Esophagus squamous epithelium (tissue), 5 donors: ENCODE results near the gene C20orf173. TPM values are rescaled to one million over a fixed set of nuclear protein-coding genes. Genes with fewer than 3 reads are reported as not detected.

Source experiments
- DNase-seq: peaks from one replicate; lab custom pipeline; 2025; lab: John Stamatoyannopoulos, UW
- H3K27ac ChIP-seq, 4 donors: fragments of 200-600 bp; sonication (generic); one replicate each; pipeline ENCODE4 v1.5.1; 2016 to 2019; ENCODE audit warnings: mild to moderate bottlenecking in 1 of 4
- H3K27me3 ChIP-seq, 4 donors: fragments of 200-600 bp; sonication (generic); 1 replicate in 3 of 4; 2 replicates in 1 of 4; pipeline versions ENCODE4 v1.5.1 to v1.6.0; 2017 to 2021; ENCODE audit warnings: antibody characterized with exemption in 1 of 4
- H3K36me3 ChIP-seq, 3 donors: fragments of 200-600 bp; sonication (generic); one replicate each; pipeline ENCODE4 v1.5.1; 2016 to 2019
- H3K4me1 ChIP-seq, 3 donors: fragments of 200-600 bp; sonication (generic); one replicate each; pipeline ENCODE4 v1.5.1; 2017 to 2019
- H3K4me3 ChIP-seq, 4 donors: fragments of 200-600 bp; sonication (generic); 1 replicate in 3 of 4; 2 replicates in 1 of 4; pipeline ENCODE4 v1.5.1; 2016 to 2019; ENCODE audit warnings: mild to moderate bottlenecking in 2 of 4, moderate library complexity in 1 of 4
- H3K9me3 ChIP-seq, 3 donors: fragments of 200-600 bp; sonication (generic); one replicate each; pipeline ENCODE4 v1.5.1; 2016 to 2019
- CTCF ChIP-seq, 6 experiments: fragments of 450-650 bp in 4 of 6; fragments of 200-600 bp in 2 of 6; sonication (generic) in 2 of 6; IDR thresholded peaks; one replicate each; pipeline ENCODE4 v1.5.1; 2016 to 2019; ENCODE audit warnings: antibody characterized with exemption in 6 of 6, mild to moderate bottlenecking in 4 of 6, moderate library complexity in 4 of 6
- POLR2A ChIP-seq, 4 donors: fragments of 450-650 bp; IDR thresholded peaks; one replicate each; pipeline ENCODE4 v1.6.1; 2017; ENCODE audit warnings: antibody characterized with exemption in 4 of 4, mild to moderate bottlenecking in 4 of 4, moderate library complexity in 3 of 4
- WGBS, 2 donors: methylation state at CpG; one replicate each; pipeline ENCODE4 v1.1.5; 2018; 5-methylcytosine and 5-hydroxymethylcytosine counted together
- intact Hi-C: fragments of 100-400 bp; cut with DNase I; formaldehyde crosslinking; loops from one replicate; pipeline ENCODE4 v1.15.0; 2022
- total RNA-seq, 4 donors: library from RNA; depleted of rRNA; stranded (reverse); fragments of >200 nt; gene quantifications; one replicate each; pipeline ENCODE4 v1.1.0, GENCODE V29; 2016
- donor health status: DM: yes; HTN: yes; CAD: no.

C20orf173 gene
- total RNA-seq, 4 donors from 2014 or later: not detected

- no peak for TF ChIP-seq POLR2A (IDR thresholded peaks at IDR 0.05)
- no peaks in the 10 kb centered on the region for H3K4me1 ChIP-seq
- DNase-seq: no peak
- H3K9me3 ChIP-seq: no peaks in the 10 kb centered on the region
- no peaks in the 10 kb centered on the region for H3K27me3 ChIP-seq
- intact Hi-C loops: no loop called here
- no peak overlapping the region for H3K4me3 ChIP-seq
- 77 to 91% methylated on average over 7 to 10 of the region's 12 CpGs for WGBS, 2 donors
- no peak overlapping the region for H3K27ac ChIP-seq
- peaks cover 7 to 97% (median 28%) of the 10 kb centered on the region in 3 donors for H3K36me3 ChIP-seq
These were observed 18.3 kb downstream of the C20orf173 start for GRCh38 chr20:35510951-35511735.

GRCh38 chr20:35508493-35509218 lies 20.8 kb downstream of the C20orf173 start:
- 63 to 77% methylated on average over 2 to 3 of the region's 10 CpGs for WGBS, 2 donors
- H3K27me3 ChIP-seq: no peaks in the 10 kb centered on the region
- no peak for DNase-seq
- intact Hi-C loops: no loop called here
- no peak overlapping the region for H3K4me3 ChIP-seq
- no peaks in the 10 kb centered on the region for H3K9me3 ChIP-seq
- H3K36me3 ChIP-seq: peaks cover 18 to 99% (median 28%) of the 10 kb centered on the region in 3 donors
- TF ChIP-seq CTCF (IDR thresholded peaks at IDR 0.05) (no peak), POLR2A (IDR thresholded peaks at IDR 0.05) (no peak)
- H3K4me1 ChIP-seq: no peaks in the 10 kb centered on the region
- no peak overlapping the region for H3K27ac ChIP-seq

GRCh38 chr20:35506872-35507638 lies 22.4 kb downstream of the C20orf173 start:
- Histone ChIP-seq H3K9me3 (no peaks in the 10 kb centered on the region), H3K27me3 (no peaks in the 10 kb centered on the region), H3K27ac (no peak overlapping the region), H3K36me3 (peaks cover 32 to 100% (median 33%) of the 10 kb centered on the region in 3 donors), H3K4me1 (no peaks in the 10 kb centered on the region), H3K4me3 (no peak overlapping the region)
- 80 to 92% methylated on average over 4 to 6 of the region's 6 CpGs for WGBS, 2 donors
- DNase-seq: no peak
- no peak for TF ChIP-seq POLR2A (IDR thresholded peaks at IDR 0.05)
- TF ChIP-seq CTCF (IDR thresholded peaks at IDR 0.05): no peak
- intact Hi-C loops: no loop called here

- H3K27me3 ChIP-seq: no peaks in the 10 kb centered on the region
- H3K36me3 ChIP-seq: peaks cover 27 to 100% (median 30%) of the 10 kb centered on the region in 3 donors
- no peak for DNase-seq
- no peak overlapping the region for H3K4me3 ChIP-seq
- H3K9me3 ChIP-seq: no peaks in the 10 kb centered on the region
- TF ChIP-seq POLR2A (IDR thresholded peaks at IDR 0.05) (no peak), CTCF (IDR thresholded peaks at IDR 0.05) (no peak)
- H3K27ac ChIP-seq: no peak overlapping the region
- H3K4me1 ChIP-seq: no peaks in the 10 kb centered on the region
- 83 to 93% methylated on average over 2 to 3 of the region's 3 CpGs for WGBS, 2 donors
- intact Hi-C loops: no loop called here
These were observed 23.3 kb downstream of the C20orf173 start for GRCh38 chr20:35506179-35506578.

GRCh38 chr20:35504751-35505150 lies 24.7 kb downstream of the C20orf173 start:
- DNase-seq: no peak
- 89 to 100% methylated on average over 3 to 5 of the region's 5 CpGs for WGBS, 2 donors
- Histone ChIP-seq H3K27me3 (no peaks in the 10 kb centered on the region), H3K4me1 (no peaks in the 10 kb centered on the region), H3K36me3 (peaks cover 25 to 100% (median 36%) of the 10 kb centered on the region in 3 donors), H3K4me3 (no peak overlapping the region), H3K27ac (no peak overlapping the region), H3K9me3 (no peaks in the 10 kb centered on the region)
- no peak for TF ChIP-seq POLR2A (IDR thresholded peaks at IDR 0.05)
- TF ChIP-seq CTCF (IDR thresholded peaks at IDR 0.05): no peak
- intact Hi-C loops: no loop called here
